Femur (tissue), 1 donor: ENCODE data around the gene TFDP3.

ENCODE experiments used
- DNase-seq: peaks from one replicate; pipeline ENCODE4 v3.0.0-alpha.2; 2017

TFDP3 gene

DNA sequence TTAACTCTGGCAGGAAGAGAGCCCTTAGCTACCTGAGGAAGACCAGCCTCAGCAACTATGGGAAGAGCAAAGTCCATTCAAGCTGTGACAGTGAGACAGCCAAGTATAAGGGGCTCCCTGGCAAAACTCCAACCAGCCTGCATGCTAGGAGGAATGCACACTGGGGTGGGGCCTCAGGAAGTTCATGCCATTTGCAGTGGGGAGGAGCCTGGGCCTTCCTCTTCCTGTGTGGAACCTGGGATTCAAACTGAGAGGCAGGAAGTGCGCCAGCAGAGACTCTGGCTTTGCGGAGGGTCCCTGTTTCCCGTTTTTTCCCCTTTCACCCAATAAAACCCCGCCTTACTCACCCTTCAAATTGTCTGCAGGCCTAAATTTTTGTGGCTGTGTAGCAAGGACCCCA, 33.0 kb downstream of the TFDP3 start:
- no peak for DNase-seq

DNA sequence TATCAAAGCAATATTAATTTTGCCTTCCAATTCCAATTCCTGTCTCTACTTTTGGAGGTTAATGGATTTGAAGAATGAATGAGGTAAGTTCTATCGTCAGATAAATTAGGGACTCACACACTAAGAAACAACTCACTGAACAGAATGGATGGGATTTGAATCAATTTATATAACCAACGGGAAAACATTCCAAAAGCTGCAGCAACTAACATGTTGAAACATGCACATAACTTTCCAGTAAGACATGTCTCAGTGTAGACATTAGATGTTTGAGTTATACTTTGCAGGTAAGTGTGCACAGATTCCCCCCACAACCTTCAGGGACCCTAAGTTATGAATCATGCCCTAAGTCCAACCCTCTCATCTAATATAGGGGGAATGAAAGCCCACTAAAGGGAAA, 34.3 kb downstream of the TFDP3 start:
- no peak for DNase-seq

GRCh38 chrX:133179500-133179899, 38.7 kb downstream of the TFDP3 start:
- no peak for DNase-seq

GRCh38 chrX:133177202-133177601, 41.0 kb downstream of the TFDP3 start:
- no peak for DNase-seq

GRCh38 chrX:133175605-133176004, 42.5 kb downstream of the TFDP3 start:
- DNase-seq, result no peak

GRCh38 chrX:133175162-133175561, 43.0 kb downstream of the TFDP3 start:
- DNase-seq, result no peak

DNA sequence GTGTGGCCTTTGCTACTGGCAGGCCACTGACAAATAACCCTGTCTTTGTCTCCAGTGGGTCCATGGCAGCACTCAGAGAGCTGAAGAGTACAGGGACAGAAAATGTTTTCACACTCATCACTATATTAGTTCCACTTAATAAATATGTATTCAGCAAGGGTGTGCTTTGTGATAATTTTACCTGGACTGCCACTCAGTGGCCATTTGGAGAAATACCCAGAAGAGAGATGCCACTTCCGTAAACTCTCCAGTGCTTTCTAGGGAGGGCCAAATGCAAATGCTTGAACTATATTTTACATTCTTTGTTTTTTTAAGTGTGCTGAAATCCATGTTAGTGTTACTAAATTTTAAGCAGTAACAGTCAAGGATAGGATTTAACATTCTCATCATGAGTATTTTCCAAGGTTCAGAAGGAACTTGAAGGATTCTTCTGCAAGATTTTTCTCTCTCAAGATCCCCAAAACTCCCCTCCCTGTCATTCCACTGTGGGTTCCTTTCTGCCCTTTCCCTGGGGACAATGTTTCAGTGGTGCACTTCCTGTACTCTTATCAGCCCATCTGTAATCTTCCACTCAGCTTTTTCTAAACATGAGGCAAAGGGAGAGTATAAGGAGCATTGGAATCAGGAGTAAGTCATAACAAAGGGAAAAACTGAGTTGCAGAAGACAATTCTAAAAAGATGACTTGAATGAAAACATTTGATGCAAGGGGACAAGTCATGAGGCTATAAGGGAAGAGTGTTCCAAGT, 46.0 kb downstream of the TFDP3 start:
- no peak for DNase-seq
